PFSK-1 (cell line): ENCODE measurements around the gene SLC6A19.

Experiments
- FOXP2 ChIP-seq: optimal IDR thresholded peaks from 2 replicates; pipeline ENCODE3; 2011; ENCODE audit warnings: borderline replicate concordance, control low read depth, inconsistent platforms; ENCODE audit not compliant: insufficient read depth; ENCODE audit errors: extremely low read length, extremely low read depth
- POLR2AphosphoS5 ChIP-seq: IDR thresholded peaks from 2 replicates; pipeline ENCODE4 v1.6.1; 2012; ENCODE audit warnings: low read depth, mild to moderate bottlenecking, control low read depth, low read length, moderate library complexity
- SIN3A ChIP-seq: IDR thresholded peaks from 2 replicates; pipeline ENCODE4 v1.6.1; 2012; ENCODE audit warnings: mild to moderate bottlenecking, low read length, moderate library complexity, borderline replicate concordance; ENCODE audit not compliant: insufficient read depth
- TAF1 ChIP-seq: IDR thresholded peaks from 2 replicates; pipeline ENCODE4 v1.6.1; 2012; ENCODE audit warnings: low read length, control low read depth, borderline replicate concordance; ENCODE audit not compliant: insufficient read depth
- TF ChIP-seq, protein P1 (sequence below), 2 experiments: IDR thresholded peaks; 2 replicates each; pipeline versions ENCODE4 v1.6.1 to v1.8.0; 2011 to 2012; ENCODE audit warnings: low read depth in 2 of 2, low read length in 2 of 2, control low read depth in 1 of 2, inconsistent platforms in 1 of 2, mild to moderate bottlenecking in 1 of 2, moderate library complexity in 1 of 2; ENCODE audit not compliant: insufficient read depth in 1 of 2

Gene SLC6A19

DNA sequence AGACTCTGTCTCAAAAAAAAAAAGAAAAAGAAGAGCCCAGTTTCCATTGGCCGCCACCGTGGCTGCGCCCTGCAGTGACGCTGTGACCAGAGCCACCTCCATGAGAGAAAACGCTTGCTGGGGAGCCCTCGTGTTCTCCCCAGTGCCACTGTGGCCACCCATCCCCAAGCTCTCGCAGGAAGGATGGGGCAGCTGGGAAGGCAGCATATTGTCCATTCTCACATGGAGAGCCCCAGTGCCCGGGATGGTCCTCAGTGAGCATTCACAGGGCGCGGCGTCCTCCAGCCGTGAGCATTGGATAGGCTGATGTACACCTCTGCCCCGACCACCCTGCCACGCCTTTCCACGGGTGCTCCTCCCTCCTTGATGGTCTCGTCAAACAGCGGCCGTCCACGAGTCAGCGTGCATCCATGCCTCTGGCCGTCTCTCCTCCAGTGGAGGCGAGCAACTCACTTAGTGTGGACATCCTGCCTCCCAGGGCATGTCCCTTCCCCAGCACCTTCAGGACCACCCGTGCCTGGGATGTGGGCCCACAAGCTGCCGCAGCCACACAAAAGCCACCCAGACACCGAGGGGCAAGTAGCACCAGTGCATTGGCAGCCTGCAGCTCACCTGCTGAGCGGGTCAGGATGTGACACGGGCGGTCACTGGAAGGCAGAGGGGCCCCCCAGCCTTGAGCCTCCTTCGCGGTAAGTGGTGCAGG, 23.4 kb upstream of the SLC6A19 start:
- TF ChIP-seq, protein P1, sequence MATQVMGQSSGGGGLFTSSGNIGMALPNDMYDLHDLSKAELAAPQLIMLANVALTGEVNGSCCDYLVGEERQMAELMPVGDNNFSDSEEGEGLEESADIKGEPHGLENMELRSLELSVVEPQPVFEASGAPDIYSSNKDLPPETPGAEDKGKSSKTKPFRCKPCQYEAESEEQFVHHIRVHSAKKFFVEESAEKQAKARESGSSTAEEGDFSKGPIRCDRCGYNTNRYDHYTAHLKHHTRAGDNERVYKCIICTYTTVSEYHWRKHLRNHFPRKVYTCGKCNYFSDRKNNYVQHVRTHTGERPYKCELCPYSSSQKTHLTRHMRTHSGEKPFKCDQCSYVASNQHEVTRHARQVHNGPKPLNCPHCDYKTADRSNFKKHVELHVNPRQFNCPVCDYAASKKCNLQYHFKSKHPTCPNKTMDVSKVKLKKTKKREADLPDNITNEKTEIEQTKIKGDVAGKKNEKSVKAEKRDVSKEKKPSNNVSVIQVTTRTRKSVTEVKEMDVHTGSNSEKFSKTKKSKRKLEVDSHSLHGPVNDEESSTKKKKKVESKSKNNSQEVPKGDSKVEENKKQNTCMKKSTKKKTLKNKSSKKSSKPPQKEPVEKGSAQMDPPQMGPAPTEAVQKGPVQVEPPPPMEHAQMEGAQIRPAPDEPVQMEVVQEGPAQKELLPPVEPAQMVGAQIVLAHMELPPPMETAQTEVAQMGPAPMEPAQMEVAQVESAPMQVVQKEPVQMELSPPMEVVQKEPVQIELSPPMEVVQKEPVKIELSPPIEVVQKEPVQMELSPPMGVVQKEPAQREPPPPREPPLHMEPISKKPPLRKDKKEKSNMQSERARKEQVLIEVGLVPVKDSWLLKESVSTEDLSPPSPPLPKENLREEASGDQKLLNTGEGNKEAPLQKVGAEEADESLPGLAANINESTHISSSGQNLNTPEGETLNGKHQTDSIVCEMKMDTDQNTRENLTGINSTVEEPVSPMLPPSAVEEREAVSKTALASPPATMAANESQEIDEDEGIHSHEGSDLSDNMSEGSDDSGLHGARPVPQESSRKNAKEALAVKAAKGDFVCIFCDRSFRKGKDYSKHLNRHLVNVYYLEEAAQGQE (IDR thresholded peaks at IDR 0.05; ENCODE audit: insufficient read depth in 1 of 2, low read depth in 2 of 2, low read length in 2 of 2): no peak
- TF ChIP-seq SIN3A (no peak), FOXP2 (no peak), TAF1 (no peak), POLR2AphosphoS5 (no peak)

DNA sequence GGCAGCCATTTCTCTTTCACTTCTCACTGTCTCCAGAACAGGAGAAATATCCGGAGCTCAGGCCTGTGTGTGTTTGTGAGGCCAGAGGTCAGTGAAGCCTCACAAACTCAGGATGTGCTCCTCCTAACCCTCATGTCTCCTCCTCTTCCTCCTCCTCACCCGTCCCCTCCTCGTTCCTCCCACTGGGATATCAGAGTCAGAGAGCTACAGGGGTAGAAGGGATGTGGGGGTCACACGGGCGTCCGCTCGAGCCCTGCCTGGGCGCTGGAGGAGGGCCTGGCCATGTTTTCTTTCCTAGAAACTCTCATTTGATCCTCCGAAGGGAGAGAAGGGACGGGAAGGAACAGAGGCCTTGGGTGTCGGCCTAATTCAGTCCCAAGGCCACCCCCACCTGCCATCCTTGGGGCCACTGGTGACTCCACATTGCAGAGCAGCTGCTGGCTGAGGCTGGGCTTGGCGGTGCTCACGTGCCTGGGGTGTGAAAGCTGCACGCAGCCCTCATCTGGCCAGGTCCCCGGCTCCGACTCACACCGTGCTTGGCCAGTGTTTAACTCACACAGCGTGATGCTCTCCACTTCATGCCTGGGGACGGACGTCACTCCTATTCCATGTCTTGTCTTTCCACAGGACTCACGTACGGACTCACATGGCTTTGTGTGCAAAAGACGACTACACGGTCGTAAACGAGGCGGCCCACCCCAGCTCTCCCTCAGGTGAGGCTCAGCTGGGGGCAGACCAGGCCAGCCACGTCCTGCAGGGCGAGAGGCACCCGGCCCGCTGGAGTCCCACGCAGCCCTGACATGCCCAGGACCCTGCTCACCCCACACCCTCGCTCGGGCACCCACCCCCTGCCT, 22.6 kb upstream of the SLC6A19 start:
- TF ChIP-seq, protein P1 (IDR thresholded peaks at IDR 0.05; ENCODE audit: insufficient read depth in 1 of 2, low read depth in 2 of 2, low read length in 2 of 2): no peak
- no peak for TF ChIP-seq FOXP2
- no peak for TF ChIP-seq POLR2AphosphoS5
- TF ChIP-seq SIN3A: no peak
- TF ChIP-seq TAF1: no peak

DNA sequence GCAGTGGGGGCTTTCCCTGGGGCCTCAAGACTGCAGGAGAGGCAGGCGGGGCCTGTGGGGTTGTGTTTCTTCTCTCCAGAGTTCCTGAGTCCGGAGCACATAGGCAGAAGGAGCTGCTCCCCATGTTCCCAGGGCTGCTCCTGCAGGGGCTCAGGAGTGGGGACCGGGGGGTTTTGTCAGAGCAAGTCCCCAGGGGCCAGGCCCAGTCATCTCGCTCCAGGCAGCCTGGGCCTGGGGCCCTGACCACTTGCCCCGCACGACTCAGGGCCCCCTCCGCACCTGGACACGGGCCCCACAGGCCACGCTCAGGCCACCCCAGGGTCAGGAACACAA, 22.0 kb upstream of the SLC6A19 start:
- no peak for TF ChIP-seq SIN3A
- TF ChIP-seq FOXP2: no peak
- no peak for TF ChIP-seq POLR2AphosphoS5
- no peak for TF ChIP-seq TAF1
- TF ChIP-seq, protein P1 (IDR thresholded peaks at IDR 0.05; ENCODE audit: insufficient read depth in 1 of 2, low read depth in 2 of 2, low read length in 2 of 2): no peak

DNA sequence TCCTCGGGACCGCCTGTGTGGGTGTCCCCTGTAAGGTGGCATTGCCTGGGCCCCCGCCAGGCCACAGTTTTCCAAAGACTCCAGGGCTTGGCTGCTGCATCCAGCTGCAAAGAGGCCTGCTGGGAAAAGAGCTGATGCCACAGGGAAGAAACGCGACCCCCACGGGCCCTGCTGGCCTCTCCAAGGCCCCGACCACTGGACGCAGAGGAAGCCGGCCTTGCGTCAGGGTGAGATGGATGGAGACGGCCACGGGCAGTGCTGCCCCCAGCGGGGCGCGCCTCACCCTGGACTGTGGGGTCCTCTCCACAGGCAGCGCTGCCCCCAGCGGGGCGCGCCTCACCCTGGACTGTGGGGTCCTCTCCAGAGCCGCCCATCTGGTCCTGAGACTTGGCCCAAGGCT, 21.3 kb upstream of the SLC6A19 start:
- TF ChIP-seq TAF1: no peak
- no peak for TF ChIP-seq FOXP2
- TF ChIP-seq, protein P1 (IDR thresholded peaks at IDR 0.05; ENCODE audit: insufficient read depth in 1 of 2, low read depth in 2 of 2, low read length in 2 of 2): no peak
- TF ChIP-seq POLR2AphosphoS5: no peak
- TF ChIP-seq SIN3A: no peak
